Central memory CD8-positive, alpha-beta T cell (primary cell): ENCODE data around the gene RGMB.
"Not testable (repeated sequence)": the region's sequence is repeated elsewhere in the genome, so short reads cannot be mapped to it uniquely, and the experiment has no call there.

Experiments used
- ATAC-seq: fragments of 150-1000 bp; cut with Tn5 transposase; replicated peaks from 2 replicates; pipeline ENCODE4 v1.10.0; 2022; ENCODE audit warnings: mild to moderate bottlenecking, moderate FRiP score, moderate number of reproducible peaks; ENCODE audit not compliant: poor library complexity, severe bottlenecking; ENCODE audit errors: extremely low read depth
- DNase-seq, 2 donors: peaks; one replicate each; pipeline ENCODE4 v3.0.0; 2021; ENCODE audit warnings: low spot score in 2 of 2
- H3K27ac Mint-ChIP-seq: one replicate; pipeline ENCODE4 v1.8.0; 2022; ENCODE audit warnings: low read depth, mild to moderate bottlenecking, moderate library complexity, mixed read lengths
- H3K27me3 Mint-ChIP-seq: one replicate; pipeline ENCODE4 v1.8.0; 2022; ENCODE audit warnings: mixed read lengths
- H3K36me3 Mint-ChIP-seq: one replicate; pipeline ENCODE4 v1.8.0; 2022; ENCODE audit warnings: mild to moderate bottlenecking, moderate library complexity, mixed read lengths; ENCODE audit not compliant: insufficient read depth
- H3K4me1 Mint-ChIP-seq: one replicate; pipeline ENCODE4 v1.8.0; 2022; ENCODE audit warnings: mixed read lengths
- H3K4me3 Mint-ChIP-seq: one replicate; pipeline ENCODE4 v1.8.0; 2022; ENCODE audit warnings: mild to moderate bottlenecking, moderate library complexity, mixed read lengths
- H3K9me3 Mint-ChIP-seq: one replicate; pipeline ENCODE4 v1.8.0; 2022; ENCODE audit warnings: mixed read lengths

Gene RGMB

GRCh38 chr5:98750693-98751092, 22.8 kb upstream of the RGMB start:
- Mint-ChIP-seq H3K4me3 (no peak overlapping the region), H3K27me3 (peaks cover 62% of the 10 kb centered on the region), H3K4me1 (no peaks in the 10 kb centered on the region), H3K36me3 (no peaks in the 10 kb centered on the region), H3K27ac (no peak overlapping the region), H3K9me3 (no peaks in the 10 kb centered on the region)
- ATAC-seq (no peak), DNase-seq (no peak)

GRCh38 chr5:98752331-98752730, 21.1 kb upstream of the RGMB start:
- H3K27ac Mint-ChIP-seq, DNase-seq, H3K4me3 Mint-ChIP-seq, H3K9me3 Mint-ChIP-seq, H3K4me1 Mint-ChIP-seq, ATAC-seq, H3K36me3 Mint-ChIP-seq: not testable (repeated sequence)
- H3K27me3 Mint-ChIP-seq, result peaks cover 66% of the 10 kb centered on the region

- not testable (repeated sequence) for DNase-seq, H3K36me3 Mint-ChIP-seq, H3K4me3 Mint-ChIP-seq, H3K27ac Mint-ChIP-seq, ATAC-seq, H3K4me1 Mint-ChIP-seq, H3K9me3 Mint-ChIP-seq
- peaks cover 67% of the 10 kb centered on the region for H3K27me3 Mint-ChIP-seq
Observed at GRCh38 chr5:98752801-98753200, 20.7 kb upstream of the RGMB start.

- Mint-ChIP-seq H3K27me3 (peaks cover 59% of the 10 kb centered on the region), H3K9me3 (peaks cover 5% of the 10 kb centered on the region), H3K4me3 (no peak overlapping the region), H3K36me3 (no peaks in the 10 kb centered on the region), H3K4me1 (no peaks in the 10 kb centered on the region), H3K27ac (no peak overlapping the region)
- ATAC-seq (no peak), DNase-seq (no peak)
Observed at GRCh38 chr5:98753507-98753906, 20.0 kb upstream of the RGMB start.

- no peak overlapping the region for H3K27ac Mint-ChIP-seq
- no peak for DNase-seq
- peaks cover 49% of the 10 kb centered on the region for H3K27me3 Mint-ChIP-seq
- no peaks in the 10 kb centered on the region for H3K36me3 Mint-ChIP-seq
- no peak for ATAC-seq
- H3K4me1 Mint-ChIP-seq, result no peaks in the 10 kb centered on the region
- peaks cover 5% of the 10 kb centered on the region for H3K9me3 Mint-ChIP-seq
- H3K4me3 Mint-ChIP-seq, result no peak overlapping the region
Observed at GRCh38 chr5:98755406-98755805, 18.1 kb upstream of the RGMB start.

GRCh38 chr5:98757978-98758377, 15.5 kb upstream of the RGMB start:
- H3K27ac Mint-ChIP-seq, result no peak overlapping the region
- DNase-seq, result no peak
- no peak for ATAC-seq
- H3K9me3 Mint-ChIP-seq, result peaks cover 5% of the 10 kb centered on the region
- H3K36me3 Mint-ChIP-seq, result no peaks in the 10 kb centered on the region
- no peaks in the 10 kb centered on the region for H3K4me1 Mint-ChIP-seq
- H3K27me3 Mint-ChIP-seq, result peaks cover 56% of the 10 kb centered on the region
- H3K4me3 Mint-ChIP-seq, result no peak overlapping the region

- no peaks in the 10 kb centered on the region for H3K36me3 Mint-ChIP-seq
- H3K4me1 Mint-ChIP-seq, result peaks cover 2% of the 10 kb centered on the region
- no peak overlapping the region for H3K4me3 Mint-ChIP-seq
- no peak for ATAC-seq
- H3K27me3 Mint-ChIP-seq, result peaks cover 84% of the 10 kb centered on the region
- no peaks in the 10 kb centered on the region for H3K9me3 Mint-ChIP-seq
- no peak for DNase-seq
- no peak overlapping the region for H3K27ac Mint-ChIP-seq
Observed at GRCh38 chr5:98763001-98763630, 10.3 kb upstream of the RGMB start.

- ATAC-seq, result no peak
- Mint-ChIP-seq H3K4me3 (no peak overlapping the region), H3K36me3 (peaks cover 2% of the 10 kb centered on the region), H3K27me3 (peaks cover 94% of the 10 kb centered on the region), H3K9me3 (no peaks in the 10 kb centered on the region), H3K4me1 (peaks cover 22% of the 10 kb centered on the region), H3K27ac (no peak overlapping the region)
- DNase-seq, result no peak
Observed at GRCh38 chr5:98765815-98766214, 7.6 kb upstream of the RGMB start.

GRCh38 chr5:98767581-98767980, 5.9 kb upstream of the RGMB start:
- Mint-ChIP-seq H3K4me3 (peak overlapping the region; percentile 91), H3K9me3 (no peaks in the 10 kb centered on the region), H3K36me3 (peaks cover 8% of the 10 kb centered on the region), H3K27me3 (peaks cover 93% of the 10 kb centered on the region), H3K27ac (no peak overlapping the region), H3K4me1 (peaks cover 33% of the 10 kb centered on the region)
- no peak for ATAC-seq
- no peak for DNase-seq

GRCh38 chr5:98768160-98768959, 5.1 kb upstream of the RGMB start:
- Mint-ChIP-seq H3K27ac (no peak overlapping the region), H3K4me3 (peak overlapping the region; percentile 91), H3K36me3 (peaks cover 9% of the 10 kb centered on the region), H3K9me3 (no peaks in the 10 kb centered on the region), H3K4me1 (peaks cover 41% of the 10 kb centered on the region), H3K27me3 (peaks cover 93% of the 10 kb centered on the region)
- ATAC-seq (no peak), DNase-seq (no peak)

- peaks cover 42% of the 10 kb centered on the region for H3K4me1 Mint-ChIP-seq
Observed at GRCh38 chr5:98768960-98769209, 4.6 kb upstream of the RGMB start.

GRCh38 chr5:98769210-98769958, 4.1 kb upstream of the RGMB start:
- H3K27ac Mint-ChIP-seq, result peak overlapping the region; percentile 79
- H3K4me1 Mint-ChIP-seq, result peaks cover 46% of the 10 kb centered on the region

More at GRCh38 chr5:98768960-98769209, 4.6 kb upstream of the RGMB start:
- Mint-ChIP-seq H3K36me3 (peaks cover 10% of the 10 kb centered on the region), H3K27ac (no peak overlapping the region), H3K4me3 (peak overlapping the region; percentile 91), H3K27me3 (peaks cover 90% of the 10 kb centered on the region), H3K9me3 (no peaks in the 10 kb centered on the region)
- DNase-seq (no peak), ATAC-seq (no peak)

GRCh38 chr5:98769959-98770208, 3.6 kb upstream of the RGMB start:
- Mint-ChIP-seq H3K27me3 (peaks cover 88% of the 10 kb centered on the region), H3K4me1 (peaks cover 51% of the 10 kb centered on the region), H3K27ac (peak overlapping the region; percentile 79), H3K9me3 (no peaks in the 10 kb centered on the region), H3K4me3 (peak overlapping the region; percentile 91), H3K36me3 (peaks cover 12% of the 10 kb centered on the region)
- ATAC-seq (no peak), DNase-seq (no peak)

More at GRCh38 chr5:98769210-98769958, 4.1 kb upstream of the RGMB start:
- DNase-seq (no peak), ATAC-seq (no peak)
- Mint-ChIP-seq H3K36me3 (peaks cover 11% of the 10 kb centered on the region), H3K4me3 (peak overlapping the region; percentile 91), H3K27me3 (peaks cover 88% of the 10 kb centered on the region), H3K9me3 (no peaks in the 10 kb centered on the region)
